OCI-LY1 (cell line): ENCODE data around the gene TVP23A.

ENCODE experiments used
- H2AFZ ChIP-seq: fragments of 200-600 bp; sonication (generic), shearing (Covaris generic); 2 replicates; pipeline ENCODE4 v1.6.0; 2014; ENCODE audit warnings: antibody characterized with exemption, mild to moderate bottlenecking, low read length
- H3F3A ChIP-seq: fragments of 200-600 bp; sonication (generic), shearing (Covaris generic); 2 replicates; pipeline ENCODE4 v1.6.0; 2014; ENCODE audit warnings: mild to moderate bottlenecking, antibody characterized with exemption, low read length, moderate library complexity; ENCODE audit not compliant: insufficient read depth
- H3K27ac ChIP-seq: fragments of 200-600 bp; sonication (generic); 2 replicates; pipeline ENCODE4 v1.5.1; 2014; ENCODE audit warnings: low read length, mixed run types, mild to moderate bottlenecking, low read depth; ENCODE audit not compliant: poor library complexity, severe bottlenecking
- H3K27me3 ChIP-seq: fragments of 200-600 bp; sonication (generic); 2 replicates; pipeline ENCODE4 v1.6.0; 2014; ENCODE audit warnings: antibody characterized with exemption, mild to moderate bottlenecking, low read length, moderate library complexity; ENCODE audit not compliant: insufficient read depth
- H3K36me3 ChIP-seq: fragments of 200-600 bp; sonication (generic); 2 replicates; pipeline ENCODE4 v1.6.1; 2014; ENCODE audit warnings: mild to moderate bottlenecking, antibody characterized with exemption, low read length, moderate library complexity, mixed read lengths; ENCODE audit not compliant: insufficient read depth
- H3K4me1 ChIP-seq: fragments of 200-600 bp; sonication (generic); 2 replicates; pipeline ENCODE4 v1.5.1; 2014; ENCODE audit warnings: mild to moderate bottlenecking, low read length, moderate library complexity; ENCODE audit not compliant: insufficient read depth, severe bottlenecking
- H3K4me2 ChIP-seq: fragments of 200-600 bp; sonication (generic), shearing (Covaris generic); 2 replicates; pipeline ENCODE4 v1.6.1; 2014; ENCODE audit warnings: low read length
- H3K4me3 ChIP-seq: fragments of 200-600 bp; sonication (generic); 2 replicates; pipeline ENCODE4 v1.5.1; 2014; ENCODE audit warnings: low read length, low read depth, mild to moderate bottlenecking, mixed read lengths; ENCODE audit not compliant: poor library complexity, severe bottlenecking
- H3K79me2 ChIP-seq: fragments of 200-600 bp; shearing (Covaris generic); 2 replicates; pipeline ENCODE4 v1.6.1; 2016; ENCODE audit warnings: mixed run types, low read length, mixed read lengths; ENCODE audit not compliant: insufficient read depth
- H3K9ac ChIP-seq: fragments of 200-600 bp; sonication (generic), shearing (Covaris generic); 2 replicates; pipeline ENCODE4 v1.6.1; 2014; ENCODE audit warnings: mild to moderate bottlenecking, low read length, mixed read lengths
- H3K9me2 ChIP-seq: fragments of 200-600 bp; sonication (generic), shearing (Covaris generic); 2 replicates; pipeline ENCODE4 v1.6.1; 2014; ENCODE audit warnings: low read depth, mild to moderate bottlenecking, low read length, mixed read lengths
- H3K9me3 ChIP-seq: fragments of 200-600 bp; shearing (Covaris generic); 2 replicates; pipeline ENCODE4 v1.6.1; 2014; ENCODE audit warnings: low read length, mixed read lengths
- H4K20me1 ChIP-seq: fragments of 200-600 bp; sonication (generic), shearing (Covaris generic); 2 replicates; pipeline ENCODE4 v1.6.0; 2016; ENCODE audit warnings: mild to moderate bottlenecking, low read length; ENCODE audit not compliant: insufficient read depth
- CTCF ChIP-seq: fragments of 200-600 bp; sonication (generic), shearing (Covaris generic); IDR thresholded peaks from 2 replicates; pipeline ENCODE4 v1.5.1; 2017; ENCODE audit warnings: mild to moderate bottlenecking, antibody characterized with exemption, low read length, moderate library complexity, mixed read lengths
- EZH2 ChIP-seq: fragments of 200-600 bp; sonication (generic), shearing (Covaris generic); IDR thresholded peaks from 2 replicates; pipeline ENCODE4 v1.8.0; 2017; ENCODE audit warnings: borderline replicate concordance, mixed run types, mild to moderate bottlenecking, antibody characterized with exemption, low read length, moderate library complexity, mixed read lengths

TVP23A gene

GRCh38 chr16:10846213-10846998, 27.8 kb upstream of the TVP23A start:
- no peaks in the 10 kb centered on the region for H3K27me3 ChIP-seq
- H3F3A ChIP-seq, result no peaks in the 10 kb centered on the region
- no peak overlapping the region for H3K9ac ChIP-seq
- no peak for TF ChIP-seq EZH2
- TF ChIP-seq CTCF, result no peak
- H3K27ac ChIP-seq, result no peak overlapping the region
- H3K9me2 ChIP-seq, result no peaks in the 10 kb centered on the region
- no peaks in the 10 kb centered on the region for H3K79me2 ChIP-seq
- H3K36me3 ChIP-seq, result peaks cover 4% of the 10 kb centered on the region; the same call in 1 of the 2 replicates
- no peaks in the 10 kb centered on the region for H4K20me1 ChIP-seq
- H3K9me3 ChIP-seq, result no peaks in the 10 kb centered on the region
- no peaks in the 10 kb centered on the region for H3K4me1 ChIP-seq
- no peak overlapping the region for H3K4me3 ChIP-seq
- no peak overlapping the region for H2AFZ ChIP-seq
- H3K4me2 ChIP-seq, result no peak overlapping the region

DNA sequence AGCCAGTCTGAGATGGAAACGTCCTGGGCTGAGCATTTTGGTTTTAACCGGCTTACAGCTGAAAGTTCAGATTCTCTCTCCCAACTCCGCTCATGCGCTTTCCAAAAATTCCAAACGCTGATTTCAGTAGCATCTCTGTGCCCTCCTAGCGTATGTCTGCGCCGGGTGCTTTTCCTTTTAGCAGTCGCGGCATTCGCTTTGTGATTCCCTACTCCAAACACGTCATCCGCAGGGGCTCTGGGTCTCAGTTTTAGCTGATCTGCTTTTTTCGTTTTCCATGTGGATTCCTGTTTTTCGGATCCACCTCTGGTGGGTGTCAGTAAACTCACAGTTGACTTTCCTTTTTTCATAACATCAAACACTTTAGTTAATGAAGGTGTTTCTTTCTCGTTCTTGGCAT, 22.1 kb upstream of the TVP23A start:
- Histone ChIP-seq H3K9me3 (no peaks in the 10 kb centered on the region), H3K79me2 (no peaks in the 10 kb centered on the region), H3K4me3 (no peak overlapping the region), H3K4me2 (no peak overlapping the region), H2AFZ (no peak overlapping the region), H3K27me3 (no peaks in the 10 kb centered on the region), H3F3A (no peaks in the 10 kb centered on the region), H3K9me2 (no peaks in the 10 kb centered on the region), H4K20me1 (no peaks in the 10 kb centered on the region), H3K27ac (no peak overlapping the region), H3K36me3 (no peaks in the 10 kb centered on the region; the same call in 1 of the 2 replicates), H3K9ac (no peak overlapping the region), H3K4me1 (no peaks in the 10 kb centered on the region)
- TF ChIP-seq CTCF (no peak), EZH2 (no peak)

GRCh38 chr16:10839279-10839666, 20.7 kb upstream of the TVP23A start:
- no peak overlapping the region for H2AFZ ChIP-seq
- H3K4me2 ChIP-seq, result no peak overlapping the region
- H4K20me1 ChIP-seq, result no peaks in the 10 kb centered on the region
- H3K36me3 ChIP-seq, result no peaks in the 10 kb centered on the region; the same call in 1 of the 2 replicates
- no peaks in the 10 kb centered on the region for H3K9me2 ChIP-seq
- H3K27ac ChIP-seq, result no peak overlapping the region
- H3K4me1 ChIP-seq, result no peaks in the 10 kb centered on the region
- H3K9ac ChIP-seq, result no peak overlapping the region
- H3K9me3 ChIP-seq, result no peaks in the 10 kb centered on the region
- H3K4me3 ChIP-seq, result no peak overlapping the region
- H3K79me2 ChIP-seq, result no peaks in the 10 kb centered on the region
- no peaks in the 10 kb centered on the region for H3F3A ChIP-seq
- H3K27me3 ChIP-seq, result no peaks in the 10 kb centered on the region
- TF ChIP-seq EZH2, result no peak
- no peak for TF ChIP-seq CTCF
